GM23338 (cell line): ENCODE results near the gene DAAM1. TPM values are rescaled to one million over a fixed set of nuclear protein-coding genes. Genes with fewer than 3 reads are reported as not detected.

ENCODE experiments used
- ATAC-seq: fragments of 200-7000 bp; cut with Tn5 transposase; 3 replicates; pipeline ENCODE4 v1.9.1; 2020
- DNase-seq: peaks from one replicate; pipeline ENCODE4 v3.0.0-alpha.2; 2015; ENCODE audit warnings: low spot score
- H2AFZ ChIP-seq: fragments of 200-600 bp; sonication (generic); 2 replicates; pipeline ENCODE4 v1.8.0; 2016; ENCODE audit warnings: antibody characterized with exemption, mild to moderate bottlenecking, moderate library complexity
- H3F3A ChIP-seq: fragments of 200-600 bp; sonication (generic); replicated peaks from 2 replicates; pipeline ENCODE4 v1.8.0; 2017; ENCODE audit warnings: antibody characterized with exemption, mixed run types, low read depth
- H3K27ac ChIP-seq: fragments of 200-600 bp; sonication (generic); 2 replicates; pipeline ENCODE4 v1.6.1; 2016; ENCODE audit warnings: low read depth
- H3K27me3 ChIP-seq: fragments of 200-600 bp; sonication (generic); 2 replicates; pipeline ENCODE4 v1.8.0; 2016; ENCODE audit warnings: mild to moderate bottlenecking, mixed run types, moderate library complexity; ENCODE audit not compliant: insufficient read depth
- H3K36me3 ChIP-seq: fragments of 200-600 bp; sonication (generic); 2 replicates; pipeline ENCODE4 v1.8.0; 2016; ENCODE audit warnings: mild to moderate bottlenecking; ENCODE audit not compliant: insufficient read depth
- H3K4me1 ChIP-seq: fragments of 200-600 bp; sonication (generic); 2 replicates; pipeline ENCODE4 v1.8.0; 2016; ENCODE audit warnings: mild to moderate bottlenecking, moderate library complexity; ENCODE audit not compliant: insufficient read depth
- H3K4me2 ChIP-seq: fragments of 200-600 bp; sonication (generic); 2 replicates; pipeline ENCODE4 v1.7.1; 2017; ENCODE audit warnings: mixed run types
- H3K4me3 ChIP-seq: fragments of 200-600 bp; sonication (generic); 2 replicates; pipeline ENCODE4 v1.6.1; 2016; ENCODE audit warnings: mixed run types
- H3K79me2 ChIP-seq: fragments of 200-600 bp; sonication (generic); replicated peaks from 2 replicates; pipeline ENCODE4 v1.8.0; 2017; ENCODE audit warnings: mild to moderate bottlenecking; ENCODE audit not compliant: insufficient read depth
- H3K9me2 ChIP-seq: fragments of 200-600 bp; sonication (generic); 2 replicates; pipeline ENCODE4 v1.8.0; 2017; ENCODE audit not compliant: insufficient read depth
- H4K20me1 ChIP-seq: fragments of 200-600 bp; sonication (generic); replicated peaks from 2 replicates; pipeline ENCODE4 v1.8.0; 2017; ENCODE audit warnings: mild to moderate bottlenecking; ENCODE audit not compliant: insufficient read depth
- H3K27ac Mint-ChIP-seq: 2 replicates; pipeline ENCODE4 v1.8.0; 2020; ENCODE audit warnings: inconsistent platforms, mild to moderate bottlenecking, moderate library complexity, mixed read lengths
- H3K27me3 Mint-ChIP-seq: 3 replicates; pipeline ENCODE4 v1.8.0; 2022; ENCODE audit warnings: low read depth, mild to moderate bottlenecking, moderate library complexity, mixed read lengths, inconsistent platforms; ENCODE audit not compliant: insufficient read depth, poor library complexity
- H3K36me3 Mint-ChIP-seq: 3 replicates; pipeline ENCODE4 v1.8.0; 2021; ENCODE audit warnings: low read depth, mild to moderate bottlenecking, inconsistent platforms, moderate library complexity, mixed read lengths
- H3K4me1 Mint-ChIP-seq: 3 replicates; pipeline ENCODE4 v1.8.0; 2020; ENCODE audit warnings: mild to moderate bottlenecking, inconsistent platforms, mixed read lengths
- H3K4me3 Mint-ChIP-seq: 3 replicates; pipeline ENCODE4 v1.8.0; 2021; ENCODE audit warnings: moderate library complexity, mild to moderate bottlenecking, inconsistent platforms, mixed read lengths
- H3K9me3 Mint-ChIP-seq: 3 replicates; pipeline ENCODE4 v1.8.0; 2020; ENCODE audit warnings: moderate library complexity, mild to moderate bottlenecking, inconsistent platforms, mixed read lengths
- CREB1 ChIP-seq: fragments of 250-450 bp; sonication (Bioruptor Pico); IDR thresholded peaks from 2 replicates; pipeline ENCODE4 v1.5.0; 2020; ENCODE audit warnings: low read depth, mild to moderate bottlenecking, moderate library complexity
- EZH2 ChIP-seq: fragments of 200-600 bp; sonication (generic); IDR thresholded peaks from one replicate; pipeline ENCODE4 v1.8.0; 2017; ENCODE audit warnings: antibody characterized with exemption, mild to moderate bottlenecking, low read depth; ENCODE audit not compliant: unreplicated experiment
- EZH2phosphoT487 ChIP-seq: fragments of 200-600 bp; sonication (generic); IDR thresholded peaks from one replicate; pipeline ENCODE4 v1.8.1; 2018; ENCODE audit warnings: antibody characterized with exemption; ENCODE audit not compliant: unreplicated experiment
- JUNB ChIP-seq: IDR thresholded peaks from one replicate; pipeline ENCODE4 v1.6.1; 2016; ENCODE audit warnings: antibody characterized with exemption; ENCODE audit not compliant: unreplicated experiment
- NANOG ChIP-seq: IDR thresholded peaks from 2 replicates; pipeline ENCODE4 v1.6.1; 2016; ENCODE audit warnings: antibody characterized with exemption, borderline replicate concordance
- POLR2AphosphoS5 ChIP-seq: IDR thresholded peaks from 2 replicates; pipeline ENCODE4 v1.6.1; 2016; ENCODE audit warnings: antibody characterized with exemption, low read depth
- REST ChIP-seq: IDR thresholded peaks from one replicate; pipeline ENCODE4 v1.6.1; 2018; ENCODE audit warnings: antibody characterized with exemption; ENCODE audit not compliant: unreplicated experiment
- STAT1 ChIP-seq: IDR thresholded peaks from one replicate; pipeline ENCODE4 v1.6.1; 2016; ENCODE audit warnings: antibody characterized with exemption; ENCODE audit not compliant: unreplicated experiment
- ZNF114 ChIP-seq: fragments of 250-450 bp; sonication (Bioruptor Pico); IDR thresholded peaks from 2 replicates; pipeline ENCODE4 v1.5.0; 2020; ENCODE audit warnings: mild to moderate bottlenecking, moderate library complexity
- ZNF331 ChIP-seq: fragments of 250-450 bp; sonication (Bioruptor Pico); IDR thresholded peaks from 2 replicates; pipeline ENCODE4 v1.5.0; 2020; ENCODE audit warnings: low read depth, mild to moderate bottlenecking, moderate library complexity
- polyA plus RNA-seq: library from polyadenylated mRNA; unstranded; fragments of >200 nt; fragmentation: Nextera tagmentation; extraction: Ambion mirVana; gene quantifications from 2 replicates; pipeline ENCODE4 v1.2.1, GENCODE V29; 2016
- total RNA-seq: library from RNA; depleted of rRNA; stranded (reverse); fragments of >200 nt; shearing (Covaris generic); gene quantifications from 2 replicates; pipeline ENCODE4 v1.2.3, GENCODE V29; 2014
- TF ChIP-seq, protein P1 (sequence below): IDR thresholded peaks from 2 replicates; pipeline ENCODE4 v1.6.1; 2016; ENCODE audit warnings: antibody characterized with exemption
- TF ChIP-seq, protein P2 (sequence below), 2 experiments: fragments of 200-600 bp in 1 of 2; sonication (generic) in 1 of 2; conservative IDR thresholded peaks; 2 replicates each; pipeline versions ENCODE4 v1.5.1 to v1.6.1; 2016 to 2017; ENCODE audit warnings: antibody characterized with exemption in 2 of 2, low read depth in 2 of 2, mild to moderate bottlenecking in 2 of 2, moderate library complexity in 1 of 2
- TF ChIP-seq, protein P3 (sequence below): fragments of 250-450 bp; sonication (Bioruptor Pico); IDR thresholded peaks from 2 replicates; pipeline ENCODE4 v1.5.0; 2020; ENCODE audit warnings: mild to moderate bottlenecking, moderate library complexity

DAAM1 gene
- total and polyA plus RNA-seq, 2 experiments from 2014 or later, result 36.3 to 42.1 TPM

DNA sequence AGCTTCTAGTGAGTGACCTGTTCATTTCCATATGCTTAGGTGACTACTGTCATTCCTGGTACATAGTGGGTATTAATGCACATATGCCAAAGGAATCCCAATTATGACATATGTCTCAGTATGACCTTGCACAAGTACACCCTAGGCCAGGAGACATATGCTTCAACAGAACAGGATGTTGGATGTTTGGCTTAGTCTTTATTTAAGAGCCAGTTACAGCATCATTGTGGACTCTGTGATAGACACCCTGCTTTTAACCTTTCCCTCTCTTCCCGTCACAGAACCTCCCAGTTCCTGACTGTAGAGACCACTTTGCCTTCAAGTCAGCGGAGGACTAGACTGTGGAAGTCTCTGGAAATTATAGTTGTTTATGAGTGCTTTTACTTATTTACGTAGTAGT is 72.9 kb downstream of the DAAM1 start:
- no peak for TF ChIP-seq POLR2AphosphoS5
- TF ChIP-seq, protein P1, sequence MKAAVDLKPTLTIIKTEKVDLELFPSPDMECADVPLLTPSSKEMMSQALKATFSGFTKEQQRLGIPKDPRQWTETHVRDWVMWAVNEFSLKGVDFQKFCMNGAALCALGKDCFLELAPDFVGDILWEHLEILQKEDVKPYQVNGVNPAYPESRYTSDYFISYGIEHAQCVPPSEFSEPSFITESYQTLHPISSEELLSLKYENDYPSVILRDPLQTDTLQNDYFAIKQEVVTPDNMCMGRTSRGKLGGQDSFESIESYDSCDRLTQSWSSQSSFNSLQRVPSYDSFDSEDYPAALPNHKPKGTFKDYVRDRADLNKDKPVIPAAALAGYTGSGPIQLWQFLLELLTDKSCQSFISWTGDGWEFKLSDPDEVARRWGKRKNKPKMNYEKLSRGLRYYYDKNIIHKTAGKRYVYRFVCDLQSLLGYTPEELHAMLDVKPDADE, result no peak
- TF ChIP-seq, protein P2, sequence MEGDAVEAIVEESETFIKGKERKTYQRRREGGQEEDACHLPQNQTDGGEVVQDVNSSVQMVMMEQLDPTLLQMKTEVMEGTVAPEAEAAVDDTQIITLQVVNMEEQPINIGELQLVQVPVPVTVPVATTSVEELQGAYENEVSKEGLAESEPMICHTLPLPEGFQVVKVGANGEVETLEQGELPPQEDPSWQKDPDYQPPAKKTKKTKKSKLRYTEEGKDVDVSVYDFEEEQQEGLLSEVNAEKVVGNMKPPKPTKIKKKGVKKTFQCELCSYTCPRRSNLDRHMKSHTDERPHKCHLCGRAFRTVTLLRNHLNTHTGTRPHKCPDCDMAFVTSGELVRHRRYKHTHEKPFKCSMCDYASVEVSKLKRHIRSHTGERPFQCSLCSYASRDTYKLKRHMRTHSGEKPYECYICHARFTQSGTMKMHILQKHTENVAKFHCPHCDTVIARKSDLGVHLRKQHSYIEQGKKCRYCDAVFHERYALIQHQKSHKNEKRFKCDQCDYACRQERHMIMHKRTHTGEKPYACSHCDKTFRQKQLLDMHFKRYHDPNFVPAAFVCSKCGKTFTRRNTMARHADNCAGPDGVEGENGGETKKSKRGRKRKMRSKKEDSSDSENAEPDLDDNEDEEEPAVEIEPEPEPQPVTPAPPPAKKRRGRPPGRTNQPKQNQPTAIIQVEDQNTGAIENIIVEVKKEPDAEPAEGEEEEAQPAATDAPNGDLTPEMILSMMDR (conservative IDR thresholded peaks at IDR 0.05; ENCODE audit: low read depth in 2 of 2), result no peak
- TF ChIP-seq ZNF114 (CRISPR knock-in tag), result no peak
- TF ChIP-seq CREB1 (CRISPR knock-in tag), result no peak
- TF ChIP-seq JUNB, result no peak
- TF ChIP-seq REST, result no peak
- TF ChIP-seq ZNF331 (CRISPR knock-in tag), result no peak
- no peak for TF ChIP-seq STAT1
- no peak for TF ChIP-seq EZH2phosphoT487
- TF ChIP-seq NANOG, result no peak
- TF ChIP-seq, protein P3, sequence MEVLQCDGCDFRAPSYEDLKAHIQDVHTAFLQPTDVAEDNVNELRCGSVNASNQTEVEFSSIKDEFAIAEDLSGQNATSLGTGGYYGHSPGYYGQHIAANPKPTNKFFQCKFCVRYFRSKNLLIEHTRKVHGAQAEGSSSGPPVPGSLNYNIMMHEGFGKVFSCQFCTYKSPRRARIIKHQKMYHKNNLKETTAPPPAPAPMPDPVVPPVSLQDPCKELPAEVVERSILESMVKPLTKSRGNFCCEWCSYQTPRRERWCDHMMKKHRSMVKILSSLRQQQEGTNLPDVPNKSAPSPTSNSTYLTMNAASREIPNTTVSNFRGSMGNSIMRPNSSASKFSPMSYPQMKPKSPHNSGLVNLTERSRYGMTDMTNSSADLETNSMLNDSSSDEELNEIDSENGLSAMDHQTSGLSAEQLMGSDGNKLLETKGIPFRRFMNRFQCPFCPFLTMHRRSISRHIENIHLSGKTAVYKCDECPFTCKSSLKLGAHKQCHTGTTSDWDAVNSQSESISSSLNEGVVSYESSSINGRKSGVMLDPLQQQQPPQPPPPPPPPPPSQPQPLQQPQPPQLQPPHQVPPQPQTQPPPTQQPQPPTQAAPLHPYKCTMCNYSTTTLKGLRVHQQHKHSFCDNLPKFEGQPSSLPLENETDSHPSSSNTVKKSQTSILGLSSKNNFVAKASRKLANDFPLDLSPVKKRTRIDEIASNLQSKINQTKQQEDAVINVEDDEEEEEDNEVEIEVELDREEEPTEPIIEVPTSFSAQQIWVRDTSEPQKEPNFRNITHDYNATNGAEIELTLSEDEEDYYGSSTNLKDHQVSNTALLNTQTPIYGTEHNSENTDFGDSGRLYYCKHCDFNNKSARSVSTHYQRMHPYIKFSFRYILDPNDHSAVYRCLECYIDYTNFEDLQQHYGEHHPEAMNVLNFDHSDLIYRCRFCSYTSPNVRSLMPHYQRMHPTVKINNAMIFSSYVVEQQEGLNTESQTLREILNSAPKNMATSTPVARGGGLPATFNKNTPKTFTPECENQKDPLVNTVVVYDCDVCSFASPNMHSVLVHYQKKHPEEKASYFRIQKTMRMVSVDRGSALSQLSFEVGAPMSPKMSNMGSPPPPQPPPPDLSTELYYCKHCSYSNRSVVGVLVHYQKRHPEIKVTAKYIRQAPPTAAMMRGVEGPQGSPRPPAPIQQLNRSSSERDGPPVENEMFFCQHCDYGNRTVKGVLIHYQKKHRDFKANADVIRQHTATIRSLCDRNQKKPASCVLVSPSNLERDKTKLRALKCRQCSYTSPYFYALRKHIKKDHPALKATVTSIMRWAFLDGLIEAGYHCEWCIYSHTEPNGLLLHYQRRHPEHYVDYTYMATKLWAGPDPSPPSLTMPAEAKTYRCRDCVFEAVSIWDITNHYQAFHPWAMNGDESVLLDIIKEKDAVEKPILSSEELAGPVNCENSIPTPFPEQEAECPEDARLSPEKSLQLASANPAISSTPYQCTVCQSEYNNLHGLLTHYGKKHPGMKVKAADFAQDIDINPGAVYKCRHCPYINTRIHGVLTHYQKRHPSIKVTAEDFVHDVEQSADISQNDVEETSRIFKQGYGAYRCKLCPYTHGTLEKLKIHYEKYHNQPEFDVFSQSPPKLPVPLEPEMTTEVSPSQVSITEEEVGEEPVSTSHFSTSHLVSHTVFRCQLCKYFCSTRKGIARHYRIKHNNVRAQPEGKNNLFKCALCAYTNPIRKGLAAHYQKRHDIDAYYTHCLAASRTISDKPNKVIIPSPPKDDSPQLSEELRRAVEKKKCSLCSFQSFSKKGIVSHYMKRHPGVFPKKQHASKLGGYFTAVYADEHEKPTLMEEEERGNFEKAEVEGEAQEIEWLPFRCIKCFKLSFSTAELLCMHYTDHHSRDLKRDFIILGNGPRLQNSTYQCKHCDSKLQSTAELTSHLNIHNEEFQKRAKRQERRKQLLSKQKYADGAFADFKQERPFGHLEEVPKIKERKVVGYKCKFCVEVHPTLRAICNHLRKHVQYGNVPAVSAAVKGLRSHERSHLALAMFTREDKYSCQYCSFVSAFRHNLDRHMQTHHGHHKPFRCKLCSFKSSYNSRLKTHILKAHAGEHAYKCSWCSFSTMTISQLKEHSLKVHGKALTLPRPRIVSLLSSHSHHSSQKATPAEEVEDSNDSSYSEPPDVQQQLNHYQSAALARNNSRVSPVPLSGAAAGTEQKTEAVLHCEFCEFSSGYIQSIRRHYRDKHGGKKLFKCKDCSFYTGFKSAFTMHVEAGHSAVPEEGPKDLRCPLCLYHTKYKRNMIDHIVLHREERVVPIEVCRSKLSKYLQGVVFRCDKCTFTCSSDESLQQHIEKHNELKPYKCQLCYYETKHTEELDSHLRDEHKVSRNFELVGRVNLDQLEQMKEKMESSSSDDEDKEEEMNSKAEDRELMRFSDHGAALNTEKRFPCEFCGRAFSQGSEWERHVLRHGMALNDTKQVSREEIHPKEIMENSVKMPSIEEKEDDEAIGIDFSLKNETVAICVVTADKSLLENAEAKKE (CRISPR knock-in tag), result no peak
- TF ChIP-seq EZH2, result no peak
- no peak overlapping the region for H3K4me3 ChIP-seq
- Mint-ChIP-seq H3K9me3 (no peaks in the 10 kb centered on the region), H3K27me3 (no peaks in the 10 kb centered on the region), H3K36me3 (peaks cover 3% of the 10 kb centered on the region; the same call in 2 of the 3 replicates), H3K4me1 (no peaks in the 10 kb centered on the region), H3K4me3 (no peak overlapping the region), H3K27ac (no peak overlapping the region)
- H3K4me2 ChIP-seq, result no peak overlapping the region
- no peak overlapping the region for H2AFZ ChIP-seq
- no peaks in the 10 kb centered on the region for H3K4me1 ChIP-seq
- no peaks in the 10 kb centered on the region for H3F3A ChIP-seq
- no peaks in the 10 kb centered on the region; the same call in 1 of the 2 replicates for H3K9me2 ChIP-seq
- ATAC-seq (no peak), DNase-seq (no peak)
- H3K36me3 ChIP-seq, result no peaks in the 10 kb centered on the region
- no peak overlapping the region for H3K27ac ChIP-seq
- H3K79me2 ChIP-seq, result peaks cover 10% of the 10 kb centered on the region; the same call in 1 of the 2 replicates
- peaks cover 6% of the 10 kb centered on the region; the same call in 1 of the 2 replicates for H4K20me1 ChIP-seq
- H3K27me3 ChIP-seq, result no peaks in the 10 kb centered on the region
